HEK293T (cell line): ENCODE data around the gene VILL.

Experiments used
- CTCF ChIA-PET: fragments of 350-600 bp; formaldehyde crosslinking; extraction: SDS; loops from one replicate; lab custom pipeline; 2021; ENCODE audit warnings: antibody characterized with exemption, inconsistent platforms; lab: Yijun Ruan, JAX
- POLR2A ChIA-PET: fragments of 350-600 bp; formaldehyde crosslinking; extraction: SDS; loops from one replicate; lab custom pipeline; 2020; ENCODE audit warnings: antibody characterized with exemption, inconsistent platforms; lab: Yijun Ruan, JAX
- DNase-seq: peaks from one replicate; pipeline ENCODE4 v3.0.0; 2012; ENCODE audit warnings: mixed read lengths; ENCODE audit errors: extremely low spot score
- ARNT ChIP-seq: fragments of 450-650 bp; IDR thresholded peaks from 2 replicates; pipeline ENCODE4 v1.6.1; 2017; ENCODE audit warnings: mild to moderate bottlenecking
- BHLHE40 ChIP-seq: fragments of 450-650 bp; IDR thresholded peaks from 2 replicates; pipeline ENCODE4 v1.6.1; 2016; ENCODE audit warnings: mild to moderate bottlenecking, moderate library complexity, borderline replicate concordance
- CTBP1 ChIP-seq: fragments of 450-650 bp; IDR thresholded peaks from 2 replicates; pipeline ENCODE4 v1.6.1; 2016; ENCODE audit warnings: borderline replicate concordance
- ELF4 ChIP-seq: fragments of 450-650 bp; IDR thresholded peaks from 2 replicates; pipeline ENCODE4 v1.6.1; 2017; ENCODE audit warnings: antibody characterized with exemption
- FOXA1 ChIP-seq: fragments of 450-650 bp; IDR thresholded peaks from 2 replicates; pipeline ENCODE4 v1.6.1; 2016; ENCODE audit warnings: mild to moderate bottlenecking
- FOXK2 ChIP-seq: fragments of 450-650 bp; IDR thresholded peaks from 2 replicates; pipeline ENCODE4 v1.6.1; 2016; ENCODE audit warnings: mild to moderate bottlenecking
- FOXM1 ChIP-seq: fragments of 450-650 bp; IDR thresholded peaks from 2 replicates; pipeline ENCODE4 v1.6.1; 2017; ENCODE audit warnings: mild to moderate bottlenecking, borderline replicate concordance
- HDGF ChIP-seq: fragments of 450-650 bp; IDR thresholded peaks from 2 replicates; pipeline ENCODE4 v1.6.1; 2017; ENCODE audit warnings: antibody characterized with exemption, borderline replicate concordance
- L3MBTL2 ChIP-seq: fragments of 450-650 bp; conservative IDR thresholded peaks from 2 replicates; pipeline ENCODE4 v1.6.1; 2016; ENCODE audit warnings: mild to moderate bottlenecking
- LEF1 ChIP-seq: fragments of 450-650 bp; IDR thresholded peaks from 2 replicates; pipeline ENCODE4 v1.6.1; 2017; ENCODE audit warnings: mild to moderate bottlenecking, borderline replicate concordance
- NFRKB ChIP-seq: fragments of 450-650 bp; IDR thresholded peaks from 2 replicates; pipeline ENCODE4 v1.6.1; 2016; ENCODE audit warnings: mild to moderate bottlenecking, moderate library complexity
- PKNOX1 ChIP-seq: fragments of 450-650 bp; IDR thresholded peaks from 2 replicates; pipeline ENCODE4 v1.6.1; 2016
- SP1 ChIP-seq: fragments of 450-650 bp; IDR thresholded peaks from 2 replicates; pipeline ENCODE4 v1.6.1; 2017
- SUZ12 ChIP-seq: fragments of 450-650 bp; IDR thresholded peaks from 2 replicates; pipeline ENCODE4 v1.6.1; 2016; ENCODE audit warnings: mild to moderate bottlenecking
- TARDBP ChIP-seq: fragments of 450-650 bp; IDR thresholded peaks from 2 replicates; pipeline ENCODE4 v1.6.1; 2016
- ZNF384 ChIP-seq: fragments of 450-650 bp; IDR thresholded peaks from 2 replicates; pipeline ENCODE4 v1.6.1; 2016

The VILL gene

GRCh38 chr3:38002291-38002876 lies 11.8 kb downstream of the VILL start:
- TF ChIP-seq SUZ12: no peak
- ChIA-PET CTCF (interaction anchor here (0.6 kb wide), 1 partner anchor 588 kb away, joined by 3 read pairs; no protein-coding TSS in a partner anchor), POLR2A (no interaction called here)
- no peak for DNase-seq

GRCh38 chr3:38002940-38003339 lies 12.4 kb downstream of the VILL start:
- CTCF ChIA-PET: interaction anchor here (0.8 to 1.2 kb wide), 3 partner anchors 147 to 294 kb away, joined by 3 to 6 read pairs (median 3); no protein-coding TSS in a partner anchor
- TF ChIP-seq ARNT: no peak
- no peak for TF ChIP-seq FOXA1
- no peak for TF ChIP-seq SUZ12
- no peak for TF ChIP-seq CTBP1
- no peak for TF ChIP-seq ELF4
- TF ChIP-seq HDGF: no peak
- no peak for TF ChIP-seq PKNOX1
- no peak for TF ChIP-seq FOXM1
- TF ChIP-seq LEF1: no peak
- no peak for TF ChIP-seq ZNF384
- TF ChIP-seq NFRKB: no peak
- no peak for TF ChIP-seq L3MBTL2
- no peak for TF ChIP-seq FOXK2
- TF ChIP-seq SP1: no peak
- no peak for DNase-seq
- POLR2A ChIA-PET: no interaction called here

GRCh38 chr3:38003371-38003816 lies 12.8 kb downstream of the VILL start:
- TF ChIP-seq ZNF384 (no peak), FOXM1 (no peak), BHLHE40 (no peak), PKNOX1 (no peak), SUZ12 (no peak), L3MBTL2 (no peak), FOXA1 (no peak), ELF4 (no peak), CTBP1 (no peak), FOXK2 (no peak), LEF1 (no peak), HDGF (no peak; the same call in 1 of the 2 replicates), NFRKB (no peak), SP1 (no peak)
- POLR2A ChIA-PET: no interaction called here
- CTCF ChIA-PET: interaction anchor here (0.6 to 1.2 kb wide), 8 partner anchors 17 to 394 kb away, joined by 3 to 6 read pairs (median 3); no protein-coding TSS in a partner anchor
- peak; percentile 75 for DNase-seq

GRCh38 chr3:38003817-38004414 lies 13.3 kb downstream of the VILL start:
- no peak for TF ChIP-seq CTBP1
- TF ChIP-seq ZNF384: no peak
- no peak for TF ChIP-seq FOXK2
- no peak for TF ChIP-seq PKNOX1
- TF ChIP-seq L3MBTL2: no peak
- TF ChIP-seq ARNT: no peak
- TF ChIP-seq NFRKB: no peak
- no peak for TF ChIP-seq BHLHE40
- no peak for TF ChIP-seq ELF4
- no peak for TF ChIP-seq SP1
- TF ChIP-seq TARDBP: no peak
- TF ChIP-seq FOXA1: no peak
- no peak for TF ChIP-seq LEF1
- TF ChIP-seq HDGF: no peak
- no peak for TF ChIP-seq FOXM1
- TF ChIP-seq SUZ12: no peak
- CTCF ChIA-PET: interaction anchor here (0.6 to 1.2 kb wide), 7 partner anchors 16 to 395 kb away, joined by 3 to 6 read pairs (median 3); no protein-coding TSS in a partner anchor
- no peak for DNase-seq
- POLR2A ChIA-PET: no interaction called here

- TF ChIP-seq BHLHE40 (no peak), LEF1 (no peak), SP1 (no peak), ELF4 (no peak), NFRKB (no peak), ZNF384 (no peak), FOXA1 (no peak), PKNOX1 (no peak), ARNT (no peak), HDGF (no peak), FOXM1 (no peak), CTBP1 (no peak)
Observed at GRCh38 chr3:38004415-38005075, 14.0 kb downstream of the VILL start.

More at GRCh38 chr3:38004415-38005075, 14.0 kb downstream of the VILL start:
- ChIA-PET POLR2A (no interaction called here), CTCF (interaction anchor here (1.2 kb wide), 1 partner anchor 149 kb away, joined by 6 read pairs; no protein-coding TSS in a partner anchor)
- peak; percentile 62 for DNase-seq
